SK-N-SH (cell line): ENCODE results near the gene TKTL1. TPM values are rescaled to one million over a fixed set of nuclear protein-coding genes. Genes with fewer than 3 reads are reported as not detected.

Experiments used
- CTCF ChIA-PET: fragments of 300-600, 350-600 bp; formaldehyde crosslinking; extraction: SDS; loops from one replicate; lab custom pipeline; 2021; lab: Yijun Ruan, JAX
- POLR2A ChIA-PET: fragments of 350-600 bp; sonication (Branson Sonifier 250); formaldehyde crosslinking; extraction: SDS; loops from one replicate; lab custom pipeline; 2020; ENCODE audit warnings: antibody characterized with exemption, inconsistent platforms; lab: Yijun Ruan, JAX
- DNase-seq: peaks from one replicate; pipeline ENCODE4 v3.0.0; 2012
- H2AFZ ChIP-seq: fragments of 200-600 bp; sonication (generic); 2 replicates; pipeline ENCODE4 v1.8.1; 2016; ENCODE audit warnings: antibody characterized with exemption, mild to moderate bottlenecking, low read depth
- H3F3A ChIP-seq: fragments of 200-600 bp; sonication (generic); replicated peaks from 2 replicates; pipeline ENCODE3; 2016; ENCODE audit warnings: antibody characterized with exemption, mild to moderate bottlenecking; ENCODE audit not compliant: insufficient read depth
- H3K27ac ChIP-seq, 2 experiments: fragments of 200-500 bp in 1 of 2; fragments of 200-600 bp in 1 of 2; sonication (Bioruptor generic) in 1 of 2; sonication (generic), shearing (Covaris generic) in 1 of 2; 2 replicates each; pipeline versions ENCODE4 v1.5.1 to v1.6.1; 2014 to 2016; ENCODE audit warnings: low read depth in 2 of 2, inconsistent platforms in 1 of 2, low read length in 1 of 2, mild to moderate bottlenecking in 1 of 2, mixed read lengths in 1 of 2
- H3K27me3 ChIP-seq: fragments of 200-600 bp; sonication (generic), shearing (Covaris generic); 2 replicates; pipeline ENCODE4 v1.6.1; 2016; ENCODE audit warnings: mixed run types; ENCODE audit not compliant: insufficient read depth
- H3K36me3 ChIP-seq, 2 experiments: fragments of 200-500 bp in 1 of 2; fragments of 200-600 bp in 1 of 2; sonication (Bioruptor generic) in 1 of 2; sonication (generic) in 1 of 2; replicated peaks in 1 of 2; 2 replicates each; pipeline versions ENCODE3 to v1.5.1; 2014 to 2016; ENCODE audit warnings: low read length in 1 of 2, mild to moderate bottlenecking in 1 of 2; ENCODE audit not compliant: insufficient read depth in 2 of 2, control insufficient read depth in 1 of 2
- H3K4me1 ChIP-seq, 2 experiments: fragments of 200-500 bp in 1 of 2; fragments of 200-600 bp in 1 of 2; sonication (Bioruptor generic) in 1 of 2; sonication (generic), shearing (Covaris generic) in 1 of 2; 2 replicates each; pipeline versions ENCODE4 v1.5.1 to v1.6.1; 2014 to 2016; ENCODE audit warnings: low read depth in 1 of 2, low read length in 1 of 2, mixed run types in 1 of 2; ENCODE audit not compliant: insufficient read depth in 2 of 2, control insufficient read depth in 1 of 2
- H3K4me2 ChIP-seq: fragments of 200-600 bp; sonication (generic), shearing (Covaris generic); 2 replicates; pipeline ENCODE4 v1.6.1; 2017; ENCODE audit warnings: mixed run types
- H3K4me3 ChIP-seq, 2 experiments: fragments of 200-500 bp in 1 of 2; fragments of 200-600 bp in 1 of 2; sonication (Bioruptor generic) in 1 of 2; sonication (generic), shearing (Covaris generic) in 1 of 2; 2 replicates each; pipeline versions ENCODE4 v1.5.1 to v1.8.1; 2014 to 2016; ENCODE audit warnings: low read depth in 2 of 2, inconsistent platforms in 1 of 2, low read length in 1 of 2, mild to moderate bottlenecking in 1 of 2, mixed read lengths in 1 of 2, moderate library complexity in 1 of 2
- H3K79me2 ChIP-seq: fragments of 200-600 bp; sonication (generic); 2 replicates; pipeline ENCODE4 v1.8.1; 2017; ENCODE audit warnings: mild to moderate bottlenecking; ENCODE audit not compliant: insufficient read depth
- H3K9ac ChIP-seq: fragments of 200-600 bp; sonication (generic); 2 replicates; pipeline ENCODE4 v1.6.1; 2017; ENCODE audit warnings: mixed run types
- H3K9me2 ChIP-seq: fragments of 200-600 bp; sonication (generic); 2 replicates; pipeline ENCODE4 v1.6.1; 2017; ENCODE audit warnings: mixed run types
- H3K9me3 ChIP-seq: fragments of 200-600 bp; sonication (generic); 2 replicates; pipeline ENCODE4 v1.6.1; 2017; ENCODE audit warnings: mixed run types, mild to moderate bottlenecking, moderate library complexity
- H4K20me1 ChIP-seq: fragments of 200-600 bp; sonication (generic); 2 replicates; pipeline ENCODE4 v1.6.1; 2017; ENCODE audit warnings: mild to moderate bottlenecking, mixed run types; ENCODE audit not compliant: insufficient read depth
- EP300 ChIP-seq, 2 experiments: IDR thresholded peaks; 2 replicates each; pipeline versions ENCODE4 v1.4.0 to v1.6.1; 2012; ENCODE audit warnings: borderline replicate concordance in 1 of 2, low read depth in 1 of 2, low read length in 1 of 2
- FOXJ3 ChIP-seq: sonication (generic); formaldehyde crosslinking; IDR thresholded peaks from 2 replicates; pipeline ENCODE4 v1.5.1; 2020; ENCODE audit warnings: mild to moderate bottlenecking, missing genetic modification reagents
- FOXM1 ChIP-seq: IDR thresholded peaks from 2 replicates; pipeline ENCODE4 v1.4.0; 2012; ENCODE audit warnings: low read depth, mild to moderate bottlenecking
- GABPA ChIP-seq: IDR thresholded peaks from 2 replicates; pipeline ENCODE4 v1.4.0; 2012; ENCODE audit warnings: low read depth, mild to moderate bottlenecking
- JUND ChIP-seq: IDR thresholded peaks from 2 replicates; pipeline ENCODE4 v1.4.0; 2012
- MXI1 ChIP-seq: IDR thresholded peaks from 2 replicates; pipeline ENCODE4 v1.6.1; 2012; ENCODE audit warnings: mild to moderate bottlenecking, low read depth, low read length, improper control_type of control experiment
- NFIC ChIP-seq: IDR thresholded peaks from 2 replicates; pipeline ENCODE4 v1.4.0; 2012; ENCODE audit warnings: borderline replicate concordance
- RAD21 ChIP-seq: IDR thresholded peaks from 2 replicates; pipeline ENCODE4 v1.6.1; 2012; ENCODE audit warnings: mild to moderate bottlenecking, low read length
- RFX5 ChIP-seq: IDR thresholded peaks from 2 replicates; pipeline ENCODE4 v1.6.1; 2012; ENCODE audit warnings: mild to moderate bottlenecking, improper control_type of control experiment, low read length
- RXRA ChIP-seq: IDR thresholded peaks from 2 replicates; pipeline ENCODE4 v1.4.0; 2012; ENCODE audit warnings: low read depth, mild to moderate bottlenecking, borderline replicate concordance
- TEAD4 ChIP-seq: IDR thresholded peaks from 2 replicates; pipeline ENCODE4 v1.4.0; 2012; ENCODE audit warnings: mild to moderate bottlenecking, borderline replicate concordance; ENCODE audit not compliant: insufficient read depth
- YY1 ChIP-seq: IDR thresholded peaks from 2 replicates; pipeline ENCODE4 v1.4.0; 2012; ENCODE audit warnings: low read depth, mild to moderate bottlenecking
- WGBS: methylation state at CpG from one replicate; pipeline ENCODE4 v1.1.6; 2017; ENCODE audit warnings: low lambda C conversion rate; 5-methylcytosine and 5-hydroxymethylcytosine counted together
- polyA plus RNA-seq, 3 experiments: library from polyadenylated mRNA; depleted of rRNA; stranded (reverse); fragments of >200 nt; gene quantifications; 2 replicates each; pipeline ENCODE4 v1.2.3, GENCODE V29; 2012
- TF ChIP-seq, protein P1 (sequence below): IDR thresholded peaks from 2 replicates; pipeline ENCODE4 v1.4.0; 2012; ENCODE audit warnings: low read depth, borderline replicate concordance
- TF ChIP-seq, protein P2 (sequence below): IDR thresholded peaks from 2 replicates; pipeline ENCODE4; 2012
- TF ChIP-seq, protein P3 (sequence below): fragments of 150-350 bp; IDR thresholded peaks from 2 replicates; pipeline ENCODE4 v1.6.1; 2017; ENCODE audit warnings: antibody characterized with exemption, low read length, low read depth, borderline replicate concordance
- TF ChIP-seq, protein P4 (sequence below): IDR thresholded peaks from 2 replicates; pipeline ENCODE4 v1.4.0; 2012; ENCODE audit warnings: low read depth

Gene TKTL1
- polyA plus RNA-seq, 1 of the 3 experiments (the other 2 are of a cell fraction) = not detected

DNA sequence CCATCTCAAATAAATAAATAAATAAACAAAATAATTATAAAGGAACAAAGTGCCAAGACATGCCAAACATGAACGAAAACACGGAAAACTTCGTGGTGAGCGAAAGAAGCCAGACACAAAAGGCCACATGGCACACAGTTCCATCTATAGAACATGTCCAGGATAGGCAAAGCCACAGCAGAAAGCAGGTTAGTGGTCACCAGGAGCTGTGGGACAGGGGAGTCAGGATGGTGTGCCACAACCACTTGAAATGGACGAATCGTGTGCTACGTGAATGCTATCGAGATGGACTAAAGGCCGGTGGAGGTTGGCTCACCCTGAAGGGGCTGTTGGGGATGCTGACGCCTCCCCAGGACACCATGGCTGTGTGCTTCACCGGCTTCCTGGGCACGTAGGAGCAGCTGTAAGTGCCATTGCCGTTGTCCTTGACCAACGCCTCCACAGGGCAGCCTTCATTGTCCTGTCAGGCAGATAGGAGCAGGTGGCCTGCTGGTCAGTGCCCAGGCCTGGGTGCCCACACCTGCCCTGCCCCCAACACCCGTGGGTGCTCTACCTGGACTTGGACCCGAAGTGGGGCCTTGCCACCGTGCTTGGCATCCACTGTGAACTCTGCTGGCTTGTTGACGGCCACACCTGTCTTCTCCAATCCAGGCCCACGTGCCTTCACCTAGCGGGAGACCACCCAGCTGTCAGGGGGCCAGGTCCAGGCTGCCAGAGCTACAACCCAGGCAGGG is 68.3 kb downstream of the TKTL1 start:
- Histone ChIP-seq H3K79me2 (peaks cover 97% of the 10 kb centered on the region), H3K36me3 (peaks cover 17 to 69% of the 10 kb centered on the region in 2 experiments)
- TF ChIP-seq, protein P1, sequence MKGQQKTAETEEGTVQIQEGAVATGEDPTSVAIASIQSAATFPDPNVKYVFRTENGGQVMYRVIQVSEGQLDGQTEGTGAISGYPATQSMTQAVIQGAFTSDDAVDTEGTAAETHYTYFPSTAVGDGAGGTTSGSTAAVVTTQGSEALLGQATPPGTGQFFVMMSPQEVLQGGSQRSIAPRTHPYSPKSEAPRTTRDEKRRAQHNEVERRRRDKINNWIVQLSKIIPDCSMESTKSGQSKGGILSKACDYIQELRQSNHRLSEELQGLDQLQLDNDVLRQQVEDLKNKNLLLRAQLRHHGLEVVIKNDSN = no peak
- TF ChIP-seq MXI1 (no peak), GABPA (no peak), YY1 (no peak), RXRA (no peak), JUND (no peak), RAD21 (no peak), RFX5 (no peak), EP300 (IDR thresholded peaks at IDR 0.05; ENCODE audit: borderline replicate concordance in 1 of 2, low read depth in 1 of 2, low read length in 1 of 2) (no peak), FOXM1 (no peak), TEAD4 (no peak), NFIC (no peak), FOXJ3 (no peak)
- TF ChIP-seq, protein P2, sequence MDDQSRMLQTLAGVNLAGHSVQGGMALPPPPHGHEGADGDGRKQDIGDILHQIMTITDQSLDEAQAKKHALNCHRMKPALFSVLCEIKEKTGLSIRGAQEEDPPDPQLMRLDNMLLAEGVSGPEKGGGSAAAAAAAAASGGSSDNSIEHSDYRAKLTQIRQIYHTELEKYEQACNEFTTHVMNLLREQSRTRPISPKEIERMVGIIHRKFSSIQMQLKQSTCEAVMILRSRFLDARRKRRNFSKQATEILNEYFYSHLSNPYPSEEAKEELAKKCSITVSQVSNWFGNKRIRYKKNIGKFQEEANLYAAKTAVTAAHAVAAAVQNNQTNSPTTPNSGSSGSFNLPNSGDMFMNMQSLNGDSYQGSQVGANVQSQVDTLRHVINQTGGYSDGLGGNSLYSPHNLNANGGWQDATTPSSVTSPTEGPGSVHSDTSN = no peak
- TF ChIP-seq, protein P3, sequence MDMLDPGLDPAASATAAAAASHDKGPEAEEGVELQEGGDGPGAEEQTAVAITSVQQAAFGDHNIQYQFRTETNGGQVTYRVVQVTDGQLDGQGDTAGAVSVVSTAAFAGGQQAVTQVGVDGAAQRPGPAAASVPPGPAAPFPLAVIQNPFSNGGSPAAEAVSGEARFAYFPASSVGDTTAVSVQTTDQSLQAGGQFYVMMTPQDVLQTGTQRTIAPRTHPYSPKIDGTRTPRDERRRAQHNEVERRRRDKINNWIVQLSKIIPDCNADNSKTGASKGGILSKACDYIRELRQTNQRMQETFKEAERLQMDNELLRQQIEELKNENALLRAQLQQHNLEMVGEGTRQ = no peak
- TF ChIP-seq, protein P4, sequence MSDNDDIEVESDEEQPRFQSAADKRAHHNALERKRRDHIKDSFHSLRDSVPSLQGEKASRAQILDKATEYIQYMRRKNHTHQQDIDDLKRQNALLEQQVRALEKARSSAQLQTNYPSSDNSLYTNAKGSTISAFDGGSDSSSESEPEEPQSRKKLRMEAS = no peak
- TF ChIP-seq, all 33 proteins: peak for 0
- no peak overlapping the region for H3K27ac ChIP-seq
- peaks cover 31% of the 10 kb centered on the region for H3F3A ChIP-seq
- no peak overlapping the region for H3K4me3 ChIP-seq
- H3K9ac ChIP-seq = no peak overlapping the region
- H3K4me1 ChIP-seq = peaks cover 9 to 17% of the 10 kb centered on the region in 2 experiments; a peak in 2 of 4 replicates
- no peak for DNase-seq
- ChIA-PET POLR2A (interaction anchor here (1.7 kb wide), 1 partner anchor 10 kb away, joined by 3 read pairs; no protein-coding TSS in a partner anchor), CTCF (no interaction called here)
- no peaks in the 10 kb centered on the region for H3K27me3 ChIP-seq
- 70% methylated on average over 12 of the region's 20 CpGs for WGBS
- H4K20me1 ChIP-seq = peaks cover 96% of the 10 kb centered on the region
- no peaks in the 10 kb centered on the region for H3K9me3 ChIP-seq
- no peak overlapping the region for H2AFZ ChIP-seq
- H3K4me2 ChIP-seq = no peak overlapping the region
- H3K9me2 ChIP-seq = no peaks in the 10 kb centered on the region
